ENCODE data around the gene SAPCD1.
"Not testable (repeated sequence)": the region's sequence is repeated elsewhere in the genome, so short reads cannot be mapped to it uniquely, and the experiment has no call there.

Gene SAPCD1

GRCh38 chr6:31805939-31806469 is 43.5 kb downstream of the SAPCD1 start:
- no peak for DNase-seq

- DNase-seq, result peak; percentile 96 to 98
Measured at GRCh38 chr6:31806470-31807272, 44.2 kb downstream of the SAPCD1 start, which contains the start of gene LSM2. TSS of gene LSM2 (minus strand) at chr6:31806966. CDS start at chr6:31806757, 209 bp downstream.

- not testable (repeated sequence) for DNase-seq
Measured at GRCh38 chr6:31808599-31808998, 46.1 kb downstream of the SAPCD1 start.

- DNase-seq, result no peak
Measured at GRCh38 chr6:31811645-31812044, 49.2 kb downstream of the SAPCD1 start.

GRCh38 chr6:31813465-31813849 is 51.0 kb downstream of the SAPCD1 start:
- DNase-seq, result no peak

All from activated T-cell treated with anti-CD3 and anti-CD28 coated beads, Interleukin-2, amount 50 U/mL, for 48 hours (primary cell).